ENCODE results near the gene BPIFB6. TPM values are rescaled to one million over a fixed set of nuclear protein-coding genes. Genes with fewer than 3 reads are reported as not detected.

The BPIFB6 gene
- total RNA-seq, 1 experiment from 2014 or later = not detected

- TF ChIP-seq CTCF (IDR thresholded peaks at IDR 0.05) = no peak
- TF ChIP-seq TCF7L2 (IDR thresholded peaks at IDR 0.05; ENCODE audit: low read depth, low read length) = no peak
- TF ChIP-seq REST (IDR thresholded peaks at IDR 0.05; ENCODE audit: insufficient read depth in 1 of 2, low read depth in 2 of 2, low read length in 1 of 2) = no peak
- no peak for TF ChIP-seq POLR2AphosphoS5 (IDR thresholded peaks at IDR 0.05; ENCODE audit: low read depth, low read length)
- no peak for TF ChIP-seq SIN3A (IDR thresholded peaks at IDR 0.05; ENCODE audit: borderline replicate concordance, insufficient read depth, low read depth, low read length)
- peaks cover 4% of the 10 kb centered on the region; the same call in 1 of the 2 replicates for H3K27me3 ChIP-seq (ENCODE audit: control insufficient read depth, insufficient read depth, low read length)
- H3K36me3 ChIP-seq (ENCODE audit: control insufficient read depth, insufficient read depth, low read length) = no peaks in the 10 kb centered on the region
- intact Hi-C loops (cut with micrococcal nuclease; ENCODE audit: unreplicated experiment) = no loop called here
- no peaks in the 10 kb centered on the region for H3K9me3 ChIP-seq (ENCODE audit: control insufficient read depth, insufficient read depth, low read depth, low read length)
- in situ Hi-C loops (cut with HindIII; ENCODE audit: low pct_unique_long_range_greater_than_20kb, low sequenced_read_pairs) = no loop called here
- no peak overlapping the region for H3K4me3 ChIP-seq (ENCODE audit: low read depth in 2 of 2, low read length in 2 of 2)
- no peaks in the 10 kb centered on the region for H3K4me1 ChIP-seq (ENCODE audit: control insufficient read depth, insufficient read depth, low read length)
- no peak overlapping the region for H3K27ac ChIP-seq (ENCODE audit: low read length)
- POLR2A ChIA-PET = no interaction called here
- CTCF ChIA-PET = interaction anchor here (0.8 kb wide), 1 partner anchor 51 kb away, joined by 3 read pairs; no protein-coding TSS in a partner anchor
- ATAC-seq (no peak), DNase-seq (ENCODE audit: low read depth, low spot score) (no peak)
- BruUV-seq (replicated peaks) = no TSS peak
These were observed 11.0 kb downstream of the BPIFB6 start for GRCh38 chr20:33042430-33042829.

- TF ChIP-seq REST (IDR thresholded peaks at IDR 0.05; ENCODE audit: insufficient read depth in 1 of 2, low read depth in 2 of 2, low read length in 1 of 2) = no peak
- TF ChIP-seq TCF7L2 (IDR thresholded peaks at IDR 0.05; ENCODE audit: low read depth, low read length) = no peak
- no peak for TF ChIP-seq POLR2AphosphoS5 (IDR thresholded peaks at IDR 0.05; ENCODE audit: low read depth, low read length)
- TF ChIP-seq CTCF (IDR thresholded peaks at IDR 0.05) = no peak
- TF ChIP-seq SIN3A (IDR thresholded peaks at IDR 0.05; ENCODE audit: borderline replicate concordance, insufficient read depth, low read depth, low read length) = no peak
- H3K4me3 ChIP-seq (ENCODE audit: low read depth in 2 of 2, low read length in 2 of 2) = no peak overlapping the region
- no TSS peak for BruUV-seq (replicated peaks)
- ATAC-seq (no peak), DNase-seq (ENCODE audit: low read depth, low spot score) (no peak)
- no peaks in the 10 kb centered on the region for H3K9me3 ChIP-seq (ENCODE audit: control insufficient read depth, insufficient read depth, low read depth, low read length)
- H3K36me3 ChIP-seq (ENCODE audit: control insufficient read depth, insufficient read depth, low read length) = no peaks in the 10 kb centered on the region
- POLR2A ChIA-PET = no interaction called here
- intact Hi-C loops (cut with micrococcal nuclease; ENCODE audit: unreplicated experiment) (no loop called here), in situ Hi-C loops (cut with HindIII; ENCODE audit: low pct_unique_long_range_greater_than_20kb, low sequenced_read_pairs) (no loop called here)
- no peak overlapping the region for H3K27ac ChIP-seq (ENCODE audit: low read length)
- H3K27me3 ChIP-seq (ENCODE audit: control insufficient read depth, insufficient read depth, low read length) = peaks cover 2% of the 10 kb centered on the region; the same call in 1 of the 2 replicates
- CTCF ChIA-PET = no interaction called here
- no peaks in the 10 kb centered on the region for H3K4me1 ChIP-seq (ENCODE audit: control insufficient read depth, insufficient read depth, low read length)
These were observed 11.7 kb downstream of the BPIFB6 start for GRCh38 chr20:33042983-33043730.

Data from Panc1 (cell line).